ENCODE results near the gene CPED1.

The CPED1 gene

DNA sequence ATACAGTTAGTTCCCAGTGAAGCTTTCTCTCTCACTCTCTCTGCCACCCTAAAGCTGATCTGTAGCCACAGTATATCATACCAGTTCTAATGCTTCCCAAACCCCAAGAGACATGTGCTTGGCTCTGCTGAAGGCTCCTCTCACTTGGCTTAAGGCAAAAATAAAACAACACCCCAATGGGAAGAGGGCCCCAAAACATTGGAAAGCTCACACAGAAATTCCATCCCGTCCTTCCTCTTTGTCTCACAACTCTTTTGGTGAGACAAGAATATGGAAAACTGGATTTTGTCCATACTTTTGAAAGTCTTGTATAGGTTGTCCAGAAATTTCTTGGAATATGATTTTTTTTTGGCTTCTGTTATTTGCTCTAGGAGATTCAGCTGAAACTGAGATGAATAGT is 284.2 kb downstream of the CPED1 start:
- TF ChIP-seq, protein P1, sequence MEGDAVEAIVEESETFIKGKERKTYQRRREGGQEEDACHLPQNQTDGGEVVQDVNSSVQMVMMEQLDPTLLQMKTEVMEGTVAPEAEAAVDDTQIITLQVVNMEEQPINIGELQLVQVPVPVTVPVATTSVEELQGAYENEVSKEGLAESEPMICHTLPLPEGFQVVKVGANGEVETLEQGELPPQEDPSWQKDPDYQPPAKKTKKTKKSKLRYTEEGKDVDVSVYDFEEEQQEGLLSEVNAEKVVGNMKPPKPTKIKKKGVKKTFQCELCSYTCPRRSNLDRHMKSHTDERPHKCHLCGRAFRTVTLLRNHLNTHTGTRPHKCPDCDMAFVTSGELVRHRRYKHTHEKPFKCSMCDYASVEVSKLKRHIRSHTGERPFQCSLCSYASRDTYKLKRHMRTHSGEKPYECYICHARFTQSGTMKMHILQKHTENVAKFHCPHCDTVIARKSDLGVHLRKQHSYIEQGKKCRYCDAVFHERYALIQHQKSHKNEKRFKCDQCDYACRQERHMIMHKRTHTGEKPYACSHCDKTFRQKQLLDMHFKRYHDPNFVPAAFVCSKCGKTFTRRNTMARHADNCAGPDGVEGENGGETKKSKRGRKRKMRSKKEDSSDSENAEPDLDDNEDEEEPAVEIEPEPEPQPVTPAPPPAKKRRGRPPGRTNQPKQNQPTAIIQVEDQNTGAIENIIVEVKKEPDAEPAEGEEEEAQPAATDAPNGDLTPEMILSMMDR (IDR thresholded peaks at IDR 0.05): no peak
- no peak for TF ChIP-seq ZFX (IDR thresholded peaks at IDR 0.05; ENCODE audit: borderline replicate concordance)
- no peak overlapping the region for H3K27ac ChIP-seq

DNA sequence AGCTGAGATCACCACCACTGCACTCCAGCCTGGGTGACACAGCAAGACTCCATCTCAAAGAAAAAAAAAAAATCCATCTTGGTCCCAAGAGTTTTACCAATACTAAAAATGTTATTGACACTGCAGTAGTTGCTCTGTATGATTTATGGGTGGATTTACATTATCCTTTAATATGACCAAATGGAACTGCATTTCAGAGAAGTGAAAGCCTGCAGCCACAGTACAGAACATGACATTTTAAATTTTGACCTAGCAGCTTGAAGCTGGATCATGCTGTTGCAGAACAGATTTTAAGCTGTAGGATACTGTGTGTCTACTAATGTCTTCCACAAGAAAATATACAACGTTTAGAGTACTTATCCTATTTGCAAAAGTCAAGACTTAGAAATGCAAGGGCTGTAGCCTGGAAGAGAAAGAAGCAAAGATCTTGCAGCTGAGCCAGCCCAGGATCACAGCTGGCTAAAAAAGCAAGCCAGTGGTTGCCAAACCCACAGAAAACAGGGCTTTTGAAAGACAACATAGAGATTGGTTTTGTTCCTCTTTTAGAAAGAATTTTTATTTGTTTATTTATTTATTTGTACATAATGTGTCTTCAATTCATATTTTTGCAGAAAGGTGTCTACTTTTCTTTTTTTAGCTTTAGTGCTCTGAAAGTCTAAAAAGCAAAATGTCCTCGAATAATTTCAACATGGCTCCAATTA is 285.1 kb downstream of the CPED1 start:
- H3K27ac ChIP-seq: no peak overlapping the region
- TF ChIP-seq, protein P1 (IDR thresholded peaks at IDR 0.05): no peak
- no peak for TF ChIP-seq ZFX (IDR thresholded peaks at IDR 0.05; ENCODE audit: borderline replicate concordance)

DNA sequence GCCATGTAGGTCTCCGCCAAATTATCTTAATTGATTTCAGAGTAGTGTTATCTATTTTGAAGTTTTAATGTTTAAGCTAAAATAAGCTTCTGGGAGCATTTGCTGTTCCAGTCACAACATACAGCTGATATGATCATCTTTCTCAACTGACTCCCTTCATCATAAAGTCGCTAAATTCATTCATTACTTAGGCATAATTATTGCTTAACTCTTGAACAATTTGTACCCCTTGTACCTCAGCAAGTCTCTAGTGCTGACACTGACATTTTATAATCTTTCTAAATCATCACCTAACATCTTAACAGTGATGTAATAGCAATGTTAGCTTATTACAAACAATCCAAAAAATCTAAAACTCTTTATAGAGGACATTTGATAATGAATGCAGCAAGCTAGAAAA is 286.0 kb downstream of the CPED1 start:
- no peak overlapping the region for H3K27ac ChIP-seq
- TF ChIP-seq ZFX (IDR thresholded peaks at IDR 0.05; ENCODE audit: borderline replicate concordance): no peak
- TF ChIP-seq, protein P1 (IDR thresholded peaks at IDR 0.05): no peak

DNA sequence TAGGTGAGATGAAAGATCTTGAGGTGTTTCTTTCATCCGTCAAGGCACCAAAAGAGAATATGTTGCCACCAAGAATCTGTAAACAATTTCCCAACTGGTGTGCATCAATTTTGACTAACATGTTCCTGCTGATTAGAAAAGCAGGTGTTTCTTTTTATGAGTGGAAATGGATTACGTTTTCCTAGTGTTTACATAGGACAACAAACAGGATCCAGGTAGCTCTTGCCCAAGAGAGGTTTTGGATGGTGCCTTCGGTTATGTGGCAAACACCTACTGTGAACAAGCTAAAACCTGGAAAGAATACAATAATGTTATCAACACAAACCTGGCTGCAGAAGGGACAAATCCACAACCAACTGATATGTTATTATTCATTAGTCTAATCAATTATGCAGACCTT is 286.7 kb downstream of the CPED1 start:
- no peak overlapping the region for H3K27ac ChIP-seq
- no peak for TF ChIP-seq ZFX (IDR thresholded peaks at IDR 0.05; ENCODE audit: borderline replicate concordance)
- TF ChIP-seq, protein P1 (IDR thresholded peaks at IDR 0.05): no peak

DNA sequence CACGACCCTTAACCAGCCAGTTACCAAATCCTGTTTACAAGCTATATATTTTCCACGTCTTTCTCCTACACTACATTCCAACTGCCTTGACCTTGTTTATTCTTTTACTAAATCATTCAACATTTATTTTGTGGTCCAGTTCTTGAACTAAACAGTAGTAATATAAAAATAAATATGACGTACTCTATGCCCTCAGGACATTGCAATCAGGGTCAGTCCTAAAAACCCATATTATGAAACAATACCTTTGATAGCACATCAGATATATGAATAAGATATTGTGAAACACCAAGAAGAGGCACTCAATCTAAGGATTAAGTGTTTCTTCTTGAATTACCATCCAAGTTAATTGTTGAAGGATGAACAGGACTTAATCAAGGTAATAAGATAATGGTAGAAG is 287.8 kb downstream of the CPED1 start:
- no peak overlapping the region for H3K27ac ChIP-seq
- TF ChIP-seq, protein P1 (IDR thresholded peaks at IDR 0.05): no peak
- TF ChIP-seq ZFX (IDR thresholded peaks at IDR 0.05; ENCODE audit: borderline replicate concordance): no peak

DNA sequence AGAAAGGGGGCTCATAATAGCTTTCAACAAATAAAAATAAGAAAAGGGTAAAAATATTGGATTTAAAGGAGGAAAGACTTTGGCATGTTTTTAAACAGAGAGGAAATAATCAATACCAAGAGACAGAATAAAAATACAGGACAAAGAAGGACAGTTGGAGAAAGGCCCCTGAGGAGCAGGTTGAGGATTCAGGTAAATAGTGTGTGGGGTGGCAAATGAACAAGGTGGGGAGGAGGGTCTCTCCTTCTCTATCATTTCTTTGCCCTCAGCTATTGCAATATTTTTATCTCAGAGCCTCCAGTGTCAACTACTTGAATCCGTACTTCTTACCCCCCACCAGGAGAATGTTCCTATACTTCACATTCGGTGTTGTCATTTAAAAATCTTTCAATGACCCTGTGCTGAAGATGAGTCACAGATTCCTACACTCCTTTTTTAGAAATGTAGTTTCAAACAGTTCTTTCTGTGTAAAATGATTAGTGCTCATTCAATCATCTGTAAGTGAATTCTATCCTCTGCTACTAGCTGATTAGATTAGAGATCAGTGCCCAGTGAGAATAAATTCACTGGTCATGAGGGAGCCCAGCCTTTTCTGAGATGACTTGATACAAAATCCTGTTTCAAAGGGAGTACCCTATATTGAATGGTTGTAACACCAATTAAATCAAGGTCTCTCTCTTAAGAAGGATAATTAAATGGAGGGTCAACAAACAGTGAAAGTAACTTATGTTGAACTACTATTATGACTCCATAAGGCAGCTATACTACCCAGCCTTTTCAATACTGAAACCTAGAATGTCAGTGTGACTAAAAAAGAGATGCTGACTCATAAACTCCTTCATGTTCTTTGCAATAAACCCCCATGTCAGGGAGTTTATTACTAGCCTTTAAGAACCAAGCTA is 289.9 kb downstream of the CPED1 start:
- no peak for TF ChIP-seq ZFX (IDR thresholded peaks at IDR 0.05; ENCODE audit: borderline replicate concordance)
- TF ChIP-seq, protein P1 (IDR thresholded peaks at IDR 0.05): no peak
- no peak overlapping the region for H3K27ac ChIP-seq

All from 22Rv1 (cell line).